WTC11 (cell line): ENCODE results near the gene GNL1.

ENCODE experiments used
- ARID4B ChIP-seq: sonication (generic); formaldehyde crosslinking; IDR thresholded peaks from 2 replicates; pipeline ENCODE4 v1.8.0; 2023; ENCODE audit warnings: missing genetic modification reagents, mild to moderate bottlenecking, borderline replicate concordance
- CREB1 ChIP-seq: sonication (generic); formaldehyde crosslinking; IDR thresholded peaks from 2 replicates; pipeline ENCODE4 v1.8.0; 2023; ENCODE audit warnings: mild to moderate bottlenecking, missing genetic modification reagents
- CTCF ChIP-seq: fragments of 200-600 bp; IDR thresholded peaks from 2 replicates; pipeline ENCODE4 v1.8.0; 2022; ENCODE audit warnings: antibody characterized with exemption
- E2F5 ChIP-seq: sonication (generic); formaldehyde crosslinking; IDR thresholded peaks from 2 replicates; pipeline ENCODE4 v1.8.1; 2022; ENCODE audit warnings: mild to moderate bottlenecking, moderate library complexity, missing genetic modification reagents
- FOXK1 ChIP-seq: sonication (generic); formaldehyde crosslinking; IDR thresholded peaks from 2 replicates; pipeline ENCODE4 v1.8.0; 2022; ENCODE audit warnings: mild to moderate bottlenecking, moderate library complexity, missing genetic modification reagents
- FOXP4 ChIP-seq: sonication (generic); formaldehyde crosslinking; IDR thresholded peaks from 2 replicates; pipeline ENCODE4 v1.8.0; 2022; ENCODE audit warnings: mild to moderate bottlenecking, missing genetic modification reagents
- HMGA2 ChIP-seq: fragments of 250-450 bp; sonication (Bioruptor Pico); IDR thresholded peaks from 2 replicates; pipeline ENCODE4 v1.4.0; 2021; ENCODE audit warnings: mild to moderate bottlenecking, moderate library complexity
- MXD4 ChIP-seq: fragments of 250-450 bp; sonication (Bioruptor Pico); IDR thresholded peaks from 2 replicates; pipeline ENCODE4 v1.8.0; 2021; ENCODE audit warnings: mild to moderate bottlenecking, moderate library complexity, borderline replicate concordance
- NR2C2 ChIP-seq: sonication (generic); formaldehyde crosslinking; IDR thresholded peaks from 2 replicates; pipeline ENCODE4 v1.8.0; 2022; ENCODE audit warnings: mild to moderate bottlenecking, missing genetic modification reagents
- TF ChIP-seq, protein P1 (sequence below): sonication (generic); formaldehyde crosslinking; IDR thresholded peaks from 2 replicates; pipeline ENCODE4 v1.8.0; 2022; ENCODE audit warnings: mild to moderate bottlenecking, missing genetic modification reagents
- TF ChIP-seq, protein P2 (sequence below): sonication (generic); formaldehyde crosslinking; IDR thresholded peaks from 2 replicates; pipeline ENCODE4 v1.8.0; 2022; ENCODE audit warnings: mild to moderate bottlenecking, missing genetic modification reagents
- TF ChIP-seq, protein P3 (sequence below): sonication (generic); formaldehyde crosslinking; IDR thresholded peaks from 2 replicates; pipeline ENCODE4 v1.8.1; 2023; ENCODE audit warnings: mild to moderate bottlenecking, missing genetic modification reagents, moderate library complexity

DNA sequence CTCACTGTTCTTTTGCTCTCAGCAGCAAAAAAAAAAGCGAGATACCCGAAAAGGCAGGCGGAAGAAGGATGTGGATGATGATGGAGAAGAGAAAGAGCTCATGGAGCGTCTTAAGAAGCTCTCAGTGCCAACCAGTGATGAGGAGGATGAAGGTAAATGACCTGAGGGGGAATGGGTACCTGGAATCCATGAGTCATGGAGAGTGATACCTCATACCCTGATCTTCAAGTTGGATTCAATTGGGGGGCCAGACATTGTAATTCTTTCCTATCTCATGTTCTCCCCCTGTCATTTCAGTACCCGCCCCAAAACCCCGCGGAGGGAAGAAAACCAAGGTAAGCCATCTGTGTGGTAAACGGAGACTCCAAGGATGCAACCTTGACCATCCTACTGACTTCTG lies 21.8 kb upstream of the GNL1 start:
- TF ChIP-seq CTCF (no peak), NR2C2 (CRISPR knock-in tag) (no peak), FOXK1 (CRISPR knock-in tag) (no peak), FOXP4 (CRISPR knock-in tag) (no peak), ARID4B (CRISPR knock-in tag) (no peak), MXD4 (no peak), CREB1 (CRISPR knock-in tag) (no peak), E2F5 (CRISPR knock-in tag) (no peak), HMGA2 (CRISPR knock-in tag) (no peak)
- TF ChIP-seq, protein P1, sequence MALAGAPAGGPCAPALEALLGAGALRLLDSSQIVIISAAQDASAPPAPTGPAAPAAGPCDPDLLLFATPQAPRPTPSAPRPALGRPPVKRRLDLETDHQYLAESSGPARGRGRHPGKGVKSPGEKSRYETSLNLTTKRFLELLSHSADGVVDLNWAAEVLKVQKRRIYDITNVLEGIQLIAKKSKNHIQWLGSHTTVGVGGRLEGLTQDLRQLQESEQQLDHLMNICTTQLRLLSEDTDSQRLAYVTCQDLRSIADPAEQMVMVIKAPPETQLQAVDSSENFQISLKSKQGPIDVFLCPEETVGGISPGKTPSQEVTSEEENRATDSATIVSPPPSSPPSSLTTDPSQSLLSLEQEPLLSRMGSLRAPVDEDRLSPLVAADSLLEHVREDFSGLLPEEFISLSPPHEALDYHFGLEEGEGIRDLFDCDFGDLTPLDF (CRISPR knock-in tag) = no peak
- TF ChIP-seq, protein P2, sequence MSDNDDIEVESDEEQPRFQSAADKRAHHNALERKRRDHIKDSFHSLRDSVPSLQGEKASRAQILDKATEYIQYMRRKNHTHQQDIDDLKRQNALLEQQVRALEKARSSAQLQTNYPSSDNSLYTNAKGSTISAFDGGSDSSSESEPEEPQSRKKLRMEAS (CRISPR knock-in tag) = no peak
- TF ChIP-seq, protein P3, sequence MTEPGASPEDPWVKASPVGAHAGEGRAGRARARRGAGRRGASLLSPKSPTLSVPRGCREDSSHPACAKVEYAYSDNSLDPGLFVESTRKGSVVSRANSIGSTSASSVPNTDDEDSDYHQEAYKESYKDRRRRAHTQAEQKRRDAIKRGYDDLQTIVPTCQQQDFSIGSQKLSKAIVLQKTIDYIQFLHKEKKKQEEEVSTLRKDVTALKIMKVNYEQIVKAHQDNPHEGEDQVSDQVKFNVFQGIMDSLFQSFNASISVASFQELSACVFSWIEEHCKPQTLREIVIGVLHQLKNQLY = no peak
